HG03520 (cell line): ENCODE data around the gene BIN1.

ENCODE experiments used
- ATAC-seq: cut with Tn5 transposase; IDR thresholded peaks from one replicate; pipeline ENCODE4 v1.9.1; 2021; ENCODE audit warnings: mild to moderate bottlenecking, moderate library complexity; ENCODE audit not compliant: unreplicated experiment

Gene BIN1

GRCh38 chr2:127091148-127091547 is 15.8 kb downstream of the BIN1 start:
- no peak for ATAC-seq

- ATAC-seq = no peak
These were observed 16.5 kb downstream of the BIN1 start for GRCh38 chr2:127090281-127091120.

GRCh38 chr2:127089478-127090235 is 17.3 kb downstream of the BIN1 start:
- no peak for ATAC-seq

- ATAC-seq = no peak
These were observed 18.2 kb downstream of the BIN1 start for GRCh38 chr2:127088706-127089105.

- no peak for ATAC-seq
These were observed 19.0 kb downstream of the BIN1 start for GRCh38 chr2:127087791-127088495.

- ATAC-seq = peak; percentile 57
These were observed 19.8 kb downstream of the BIN1 start for GRCh38 chr2:127086990-127087790.

GRCh38 chr2:127085317-127085681 is 21.7 kb downstream of the BIN1 start:
- ATAC-seq = no peak

GRCh38 chr2:127084611-127085316 is 22.2 kb downstream of the BIN1 start:
- no peak for ATAC-seq

- ATAC-seq = no peak
These were observed 23.0 kb downstream of the BIN1 start for GRCh38 chr2:127083819-127084503.

GRCh38 chr2:127082974-127083373 is 24.0 kb downstream of the BIN1 start:
- no peak for ATAC-seq

GRCh38 chr2:127081826-127082633 is 24.9 kb downstream of the BIN1 start:
- ATAC-seq = peak; percentile 33

- peak; percentile 35 for ATAC-seq
These were observed 25.8 kb downstream of the BIN1 start for GRCh38 chr2:127080938-127081755.

GRCh38 chr2:127080226-127080937 is 26.6 kb downstream of the BIN1 start:
- ATAC-seq = peak; percentile 3

GRCh38 chr2:127079358-127079920 is 27.5 kb downstream of the BIN1 start:
- ATAC-seq = no peak

- ATAC-seq = no peak
These were observed 28.2 kb downstream of the BIN1 start for GRCh38 chr2:127078666-127079270.

GRCh38 chr2:127078028-127078427 is 28.9 kb downstream of the BIN1 start:
- no peak for ATAC-seq
